H1 (cell line): ENCODE measurements around the gene TMEM229B. TPM values are rescaled to one million over a fixed set of nuclear protein-coding genes. Genes with fewer than 3 reads are reported as not detected.

ENCODE experiments used
- BCL11A ChIP-seq, 2 experiments: IDR thresholded peaks; one replicate each; pipeline ENCODE4 v1.6.1; 2011; ENCODE audit warnings: low read depth in 2 of 2, low read length in 2 of 2, mild to moderate bottlenecking in 2 of 2
- CHD7 ChIP-seq: fragments of 300-600 bp; sonication (generic); IDR thresholded peaks from 2 replicates; pipeline ENCODE4 v1.7.1; 2012; ENCODE audit warnings: low read length, moderate library complexity, mild to moderate bottlenecking, inconsistent platforms; ENCODE audit not compliant: insufficient replicate concordance
- EGR1 ChIP-seq: IDR thresholded peaks from 2 replicates; pipeline ENCODE4 v1.6.1; 2011; ENCODE audit warnings: low read depth, low read length, borderline replicate concordance
- NANOG ChIP-seq: IDR thresholded peaks from 2 replicates; pipeline ENCODE4 v1.6.1; 2011; ENCODE audit warnings: low read length, low read depth, mild to moderate bottlenecking, inconsistent platforms; ENCODE audit not compliant: insufficient read depth, poor library complexity, severe bottlenecking
- SIN3A ChIP-seq, 2 experiments: IDR thresholded peaks in 1 of 2; conservative IDR thresholded peaks in 1 of 2; 2 replicates each; pipeline ENCODE4 v1.6.1; 2011 to 2012; ENCODE audit warnings: low read length in 2 of 2, improper control_type of control experiment in 1 of 2, low read depth in 1 of 2, mild to moderate bottlenecking in 1 of 2
- TAF7 ChIP-seq: optimal IDR thresholded peaks from 2 replicates; pipeline ENCODE3; 2011; ENCODE audit warnings: low read depth, mild to moderate bottlenecking, inconsistent platforms, low read length, moderate library complexity, borderline replicate concordance
- polyA plus RNA-seq, 7 experiments: library from polyadenylated mRNA; depleted of rRNA in 3 of 7; stranded (reverse) in 5 of 7; unstranded in 2 of 7; fragments of >200 nt in 5 of 7; fragments of 200-250 nt in 2 of 7; gene quantifications; 1 replicate in 5 of 7; 2 replicates in 1 of 7; 4 replicates in 1 of 7; pipeline versions ENCODE4 v1.2.1 to v1.2.3, GENCODE V29; 2011 to 2013; ENCODE audit warnings: missing spikeins in 2 of 7, mixed read lengths in 2 of 7
- total RNA-seq: library from RNA; stranded (reverse); fragmentation: NEBNext Ultra II Directional; extraction: Animal tissue kit (Norgen Biotek cat#: 25700); gene quantifications from 2 replicates; pipeline ENCODE4 v1.2.1, GENCODE V29; 2021

TMEM229B gene
- total and polyA plus RNA-seq, 2 of the 8 experiments (the other 6 are each of a cell fraction or from before 2014, with no cell fraction given), result 0.73 to 0.85 TPM

GRCh38 chr14:67432050-67432564 lies 56.4 kb downstream of the TMEM229B start (continued):
- TF ChIP-seq CHD7 (no peak), SIN3A (conservative IDR thresholded peaks at IDR 0.05 in 1 of 2, IDR thresholded peaks at IDR 0.05 in 1 of 2; ENCODE audit: low read depth in 1 of 2, low read length in 2 of 2) (no peak), NANOG (no peak), BCL11A (IDR thresholded peaks at IDR 0.05; ENCODE audit: low read depth in 2 of 2, low read length in 2 of 2) (no peak), EGR1 (no peak), TAF7 (no peak)
